HepG2 (cell line): Measurements from ENCODE around the gene TREML1. TPM values are rescaled to one million over a fixed set of nuclear protein-coding genes. Genes with fewer than 3 reads are reported as not detected.

Experiments used
- ATAC-seq: fragments of 200-7000 bp; cut with Tn5 transposase; 3 replicates; pipeline ENCODE4 v1.9.1; 2020; ENCODE audit warnings: mild to moderate bottlenecking, moderate library complexity
- BruUV-seq: library from RNA; stranded (reverse); fragments of 400-500 nt; replicated peaks from 2 replicates; lab custom pipeline; 2021; lab: Mats Ljungman, UMichigan
- CTCF ChIA-PET: fragments of 300-600 bp; formaldehyde crosslinking; extraction: SDS; loops from one replicate; lab custom pipeline; 2021; ENCODE audit warnings: low total read pairs, inconsistent platforms, low intra/inter-chr PET ratio; lab: Yijun Ruan, JAX
- POLR2A ChIA-PET: fragments of 350-600 bp; sonication (Branson Sonifier 250); formaldehyde crosslinking; loops from one replicate; lab custom pipeline; 2020; ENCODE audit warnings: antibody characterized with exemption, inconsistent platforms; lab: Yijun Ruan, JAX
- DNase-seq: peaks from one replicate; pipeline ENCODE4 v3.0.0-alpha.2; 2015; ENCODE audit warnings: low spot score
- FAIRE-seq: peaks from 3 replicates; lab custom pipeline; 2011; peaks lifted over from hg19 to GRCh38; lab: Jason Lieb, UNC
- H2AFZ ChIP-seq: one replicate; pipeline ENCODE4 v1.6.1; 2011; ENCODE audit warnings: low read length, inconsistent platforms
- H3K27ac ChIP-seq: fragments of 300-600 bp; 3 replicates; pipeline ENCODE4 v1.8.0; 2011; ENCODE audit warnings: mixed run types, mild to moderate bottlenecking, mixed read lengths, low read length, inconsistent platforms; ENCODE audit not compliant: insufficient read depth; ENCODE audit errors: extremely low read length
- H3K27me3 ChIP-seq, 2 experiments: fragments of 200-600 bp in 1 of 2; 2 replicates in 1 of 2; 3 replicates in 1 of 2; pipeline versions ENCODE4 v1.6.0 to v1.8.0; 2011; ENCODE audit warnings: low read length in 2 of 2, mild to moderate bottlenecking in 2 of 2, moderate library complexity in 2 of 2, inconsistent platforms in 1 of 2; ENCODE audit not compliant: insufficient read depth in 2 of 2, control insufficient read depth in 1 of 2
- H3K36me3 ChIP-seq, 2 experiments: fragments of 200-600 bp in 1 of 2; replicated peaks in 1 of 2; 2 replicates in 1 of 2; 3 replicates in 1 of 2; pipeline versions ENCODE4 v1.5.1 to v1.8.0; 2011; ENCODE audit warnings: low read length in 2 of 2, inconsistent platforms in 1 of 2; ENCODE audit not compliant: insufficient read depth in 2 of 2, control insufficient read depth in 1 of 2
- H3K4me1 ChIP-seq: 2 replicates; pipeline ENCODE4 v1.5.1; 2012; ENCODE audit warnings: low read length, inconsistent platforms; ENCODE audit not compliant: insufficient read depth
- H3K4me2 ChIP-seq: 2 replicates; pipeline ENCODE4 v1.6.0; 2011; ENCODE audit warnings: low read depth, low read length, inconsistent platforms
- H3K4me3 ChIP-seq, 3 experiments: fragments of 200-600 bp in 1 of 3; sonication (generic), shearing (Covaris generic) in 1 of 3; replicated peaks in 1 of 3; 2 replicates each; pipeline ENCODE4 v1.5.1; 2011 to 2016; ENCODE audit warnings: low read length in 3 of 3, inconsistent platforms in 2 of 3, low read depth in 2 of 3, mild to moderate bottlenecking in 2 of 3, control low read depth in 1 of 3, mixed read lengths in 1 of 3; ENCODE audit not compliant: insufficient read depth in 1 of 3
- H3K79me2 ChIP-seq: one replicate; pipeline ENCODE4 v1.6.1; 2011; ENCODE audit warnings: low read length, inconsistent platforms; ENCODE audit not compliant: insufficient read depth
- H3K9ac ChIP-seq: 2 replicates; pipeline ENCODE4 v1.6.0; 2011; ENCODE audit warnings: mild to moderate bottlenecking, low read depth, low read length, inconsistent platforms; ENCODE audit not compliant: insufficient read depth
- H3K9me3 ChIP-seq: 2 replicates; pipeline ENCODE4 v1.5.1; 2012; ENCODE audit warnings: mild to moderate bottlenecking, low read length
- H4K20me1 ChIP-seq: 2 replicates; pipeline ENCODE4 v1.6.0; 2011; ENCODE audit warnings: inconsistent platforms, mild to moderate bottlenecking, low read length, moderate library complexity; ENCODE audit not compliant: insufficient read depth
- BCL6 ChIP-seq: IDR thresholded peaks from 2 replicates; pipeline ENCODE4 v1.6.1; 2016; ENCODE audit warnings: missing genetic modification reagents, missing compliant biosample characterization
- CHD2 ChIP-seq: IDR thresholded peaks from 2 replicates; pipeline ENCODE4 v1.6.1; 2011; ENCODE audit warnings: low read depth, low read length, improper control_type of control experiment
- FOSL1 ChIP-seq: sonication (generic); formaldehyde crosslinking; IDR thresholded peaks from 2 replicates; pipeline ENCODE4 v1.9.0; 2021; ENCODE audit warnings: missing genetic modification reagents, borderline replicate concordance
- GMEB1 ChIP-seq: sonication (generic); formaldehyde crosslinking; IDR thresholded peaks from 2 replicates; pipeline ENCODE4 v1.5.1; 2020; ENCODE audit warnings: missing genetic modification reagents, mild to moderate bottlenecking, borderline replicate concordance
- MEF2D ChIP-seq: sonication (generic); formaldehyde crosslinking; IDR thresholded peaks from 2 replicates; pipeline ENCODE4 v1.5.1; 2020; ENCODE audit warnings: mild to moderate bottlenecking, missing genetic modification reagents
- RELA ChIP-seq: sonication (generic); formaldehyde crosslinking; IDR thresholded peaks from 2 replicates; pipeline ENCODE4 v1.4.0; 2020; ENCODE audit warnings: missing genetic modification reagents
- ZBTB20 ChIP-seq: sonication (generic); formaldehyde crosslinking; IDR thresholded peaks from 2 replicates; pipeline ENCODE4 v1.8.1; 2023; ENCODE audit warnings: missing genetic modification reagents, low read depth, mild to moderate bottlenecking, borderline replicate concordance
- ZFP37 ChIP-seq: sonication (generic); formaldehyde crosslinking; IDR thresholded peaks from 2 replicates; pipeline ENCODE4 v1.4.0; 2020; ENCODE audit warnings: missing genetic modification reagents, borderline replicate concordance
- ZFP41 ChIP-seq: sonication (generic); formaldehyde crosslinking; IDR thresholded peaks from 2 replicates; pipeline ENCODE4 v1.4.0; 2020; ENCODE audit warnings: mild to moderate bottlenecking, missing genetic modification reagents, borderline replicate concordance
- ZMYM4 ChIP-seq: sonication (generic); formaldehyde crosslinking; IDR thresholded peaks from 2 replicates; pipeline ENCODE4 v1.8.1; 2023; ENCODE audit warnings: mild to moderate bottlenecking, missing genetic modification reagents
- ZNF747 ChIP-seq: sonication (generic); formaldehyde crosslinking; IDR thresholded peaks from 2 replicates; pipeline ENCODE4 v1.8.1; 2023; ENCODE audit warnings: missing genetic modification reagents, mild to moderate bottlenecking, borderline replicate concordance
- ZSCAN29 ChIP-seq: sonication (generic); formaldehyde crosslinking; conservative IDR thresholded peaks from 2 replicates; pipeline ENCODE4 v1.4.0; 2020; ENCODE audit warnings: mild to moderate bottlenecking, missing genetic modification reagents
- WGBS: methylation state at CpG from one replicate; pipeline ENCODE4 v1.1.6; 2017; ENCODE audit warnings: low lambda C conversion rate; 5-methylcytosine and 5-hydroxymethylcytosine counted together
- in situ Hi-C: cut with HindIII; loops from 2 replicates; pipeline ENCODE4 v1.10.0; 2017; ENCODE audit warnings: low pct_unique_long_range_greater_than_20kb; ENCODE audit not compliant: extremely low pct_ligation_motif_present
- intact Hi-C: fragments of 100-400 bp; cut with micrococcal nuclease; formaldehyde crosslinking; loops from one replicate; pipeline ENCODE4 v1.10.0; 2022; ENCODE audit not compliant: unreplicated experiment
- polyA plus RNA-seq, 8 experiments: library from polyadenylated mRNA; depleted of rRNA in 3 of 8; stranded (reverse) in 7 of 8; unstranded in 1 of 8; fragments of >200 nt; fragmentation: Illumina TruSeq in 4 of 8; extraction: Trizol in 4 of 8; gene quantifications; 2 replicates each; pipeline versions ENCODE4 v1.2.1 to v1.2.3, GENCODE V29; 2011 to 2016; ENCODE audit warnings: low read depth in 4 of 8, missing spikeins in 1 of 8, mixed read lengths in 1 of 8; ENCODE audit not compliant: insufficient read depth in 1 of 8
- total RNA-seq, 5 experiments: library from RNA; depleted of rRNA; stranded (reverse); fragments of >200 nt; fragmentation: Illumina TruSeq; extraction: Trizol; gene quantifications; 2 replicates each; pipeline ENCODE4 v1.2.3, GENCODE V29; 2016; ENCODE audit warnings: low read depth in 1 of 5
- TF ChIP-seq, protein P1 (sequence below), 2 experiments: sonication (generic) in 1 of 2; formaldehyde crosslinking in 1 of 2; IDR thresholded peaks; 2 replicates each; pipeline versions ENCODE4 v1.5.1 to v1.6.1; 2011 to 2020; ENCODE audit warnings: borderline replicate concordance in 1 of 2, low read depth in 1 of 2, low read length in 1 of 2, mild to moderate bottlenecking in 1 of 2, missing genetic modification reagents in 1 of 2, moderate library complexity in 1 of 2

Gene TREML1
- total and polyA plus RNA-seq, 2 of the 13 experiments (the other 11 are each of a cell fraction or from before 2014, with no cell fraction given), result not detected

DNA sequence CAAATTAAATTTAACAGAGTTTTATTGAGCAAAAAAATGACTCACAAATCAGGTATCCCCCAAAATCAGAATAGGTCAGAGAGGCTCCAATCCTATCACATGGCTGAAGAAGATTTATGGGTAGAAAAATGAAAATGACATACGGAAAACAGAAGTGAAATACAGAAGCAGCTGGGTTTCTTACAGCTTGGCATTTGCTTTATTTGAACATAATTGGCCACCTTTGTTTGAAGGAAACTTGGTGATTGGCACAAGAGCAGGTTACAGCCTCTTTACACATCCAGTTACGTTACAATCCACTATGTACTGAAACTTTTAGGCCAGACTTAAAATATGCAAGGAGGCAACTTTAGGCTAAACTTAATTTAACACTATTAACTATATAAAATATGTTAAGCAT lies 20.5 kb upstream of the TREML1 start:
- ChIA-PET CTCF (no interaction called here), POLR2A (no interaction called here)
- Histone ChIP-seq H3K4me2 (no peak overlapping the region), H3K36me3 (no peaks in the 10 kb centered on the region), H3K27me3 (no peaks in the 10 kb centered on the region; a peak in 2 of 5 replicates), H3K27ac (no peak overlapping the region), H3K4me3 (no peak overlapping the region), H3K79me2 (no peaks in the 10 kb centered on the region), H3K4me1 (no peaks in the 10 kb centered on the region), H2AFZ (no peak overlapping the region), H3K9ac (no peak overlapping the region), H3K9me3 (no peaks in the 10 kb centered on the region), H4K20me1 (no peaks in the 10 kb centered on the region)
- no TSS peak for BruUV-seq
- FAIRE-seq (no peak), DNase-seq (no peak), ATAC-seq (no peak)
- intact Hi-C loops, result no loop called here
- in situ Hi-C loops, result no loop called here
- WGBS, result 34% methylated on average over 2 of the region's 2 CpGs
- TF ChIP-seq ZBTB20 (CRISPR knock-in tag) (no peak), MEF2D (CRISPR knock-in tag) (no peak), GMEB1 (CRISPR knock-in tag) (no peak), ZFP41 (CRISPR knock-in tag) (no peak), ZSCAN29 (CRISPR knock-in tag) (no peak), FOSL1 (CRISPR knock-in tag) (no peak), ZNF747 (CRISPR knock-in tag) (no peak), ZFP37 (CRISPR knock-in tag) (no peak), CHD2 (no peak), RELA (no peak), BCL6 (CRISPR knock-in tag) (no peak), ZMYM4 (CRISPR knock-in tag) (no peak)
- TF ChIP-seq, protein P1, sequence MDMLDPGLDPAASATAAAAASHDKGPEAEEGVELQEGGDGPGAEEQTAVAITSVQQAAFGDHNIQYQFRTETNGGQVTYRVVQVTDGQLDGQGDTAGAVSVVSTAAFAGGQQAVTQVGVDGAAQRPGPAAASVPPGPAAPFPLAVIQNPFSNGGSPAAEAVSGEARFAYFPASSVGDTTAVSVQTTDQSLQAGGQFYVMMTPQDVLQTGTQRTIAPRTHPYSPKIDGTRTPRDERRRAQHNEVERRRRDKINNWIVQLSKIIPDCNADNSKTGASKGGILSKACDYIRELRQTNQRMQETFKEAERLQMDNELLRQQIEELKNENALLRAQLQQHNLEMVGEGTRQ (IDR thresholded peaks at IDR 0.05; ENCODE audit: low read depth, low read length), result no peak
- TF ChIP-seq, protein P1 (CRISPR knock-in tag; IDR thresholded peaks at IDR 0.05; ENCODE audit: borderline replicate concordance), result no peak
